MCF 10A (cell line): ENCODE measurements around the gene SERPINH1. TPM values are rescaled to one million over a fixed set of nuclear protein-coding genes. Genes with fewer than 3 reads are reported as not detected.

ENCODE experiments used
- BruUV-seq: library from RNA; stranded (reverse); fragments of 400-500 nt; replicated peaks from 2 replicates; lab custom pipeline; 2021; lab: Mats Ljungman, UMichigan
- CTCF ChIA-PET: fragments of 300-600 bp; sonication (Branson Sonifier 250); formaldehyde crosslinking; extraction: SDS; loops from one replicate; lab custom pipeline; 2021; ENCODE audit warnings: antibody characterized with exemption, inconsistent platforms; lab: Yijun Ruan, JAX
- POLR2A ChIA-PET: fragments of 300-600, 350-650 bp; sonication (Branson Sonifier 250); formaldehyde crosslinking; extraction: SDS; loops from one replicate; lab custom pipeline; 2020; ENCODE audit warnings: antibody characterized with exemption, inconsistent platforms; lab: Yijun Ruan, JAX
- DNase-seq: peaks from one replicate; pipeline ENCODE4 v3.0.0-alpha.2; 2018; ENCODE audit not compliant: unreplicated experiment
- H3K27ac Mint-ChIP-seq: one replicate; pipeline ENCODE4 v1.8.0; 2022; ENCODE audit warnings: mild to moderate bottlenecking, low read depth, mixed read lengths; ENCODE audit not compliant: unreplicated experiment
- H3K27me3 Mint-ChIP-seq: one replicate; pipeline ENCODE4 v1.8.0; 2022; ENCODE audit warnings: mixed read lengths; ENCODE audit not compliant: insufficient read depth, unreplicated experiment
- H3K36me3 Mint-ChIP-seq: one replicate; pipeline ENCODE4 v1.8.0; 2022; ENCODE audit warnings: mild to moderate bottlenecking, moderate library complexity, mixed read lengths; ENCODE audit not compliant: insufficient read depth, unreplicated experiment
- H3K4me1 Mint-ChIP-seq: one replicate; pipeline ENCODE4 v1.8.0; 2022; ENCODE audit warnings: mixed read lengths; ENCODE audit not compliant: insufficient read depth, unreplicated experiment
- H3K4me3 Mint-ChIP-seq: one replicate; pipeline ENCODE4 v1.8.0; 2022; ENCODE audit warnings: mild to moderate bottlenecking, moderate library complexity, mixed read lengths; ENCODE audit not compliant: unreplicated experiment
- H3K9me3 Mint-ChIP-seq: one replicate; pipeline ENCODE4 v1.8.0; 2022; ENCODE audit warnings: mixed read lengths; ENCODE audit not compliant: unreplicated experiment
- intact Hi-C: fragments of 100-400 bp; cut with micrococcal nuclease; formaldehyde crosslinking; loops from 2 replicates; pipeline ENCODE4 v1.14.1; 2022
- total RNA-seq: library from RNA; stranded (reverse); gene quantifications from 2 replicates; pipeline ENCODE4 v1.2.3, GENCODE V29; 2022
- TF ChIP-seq, protein P1 (sequence below): fragments of 200-600 bp; IDR thresholded peaks from one replicate; pipeline ENCODE4 v1.8.0; 2022; ENCODE audit warnings: antibody characterized with exemption, mild to moderate bottlenecking; ENCODE audit not compliant: unreplicated experiment

SERPINH1 gene
- total RNA-seq, 1 experiment from 2014 or later = 80.5 TPM

DNA sequence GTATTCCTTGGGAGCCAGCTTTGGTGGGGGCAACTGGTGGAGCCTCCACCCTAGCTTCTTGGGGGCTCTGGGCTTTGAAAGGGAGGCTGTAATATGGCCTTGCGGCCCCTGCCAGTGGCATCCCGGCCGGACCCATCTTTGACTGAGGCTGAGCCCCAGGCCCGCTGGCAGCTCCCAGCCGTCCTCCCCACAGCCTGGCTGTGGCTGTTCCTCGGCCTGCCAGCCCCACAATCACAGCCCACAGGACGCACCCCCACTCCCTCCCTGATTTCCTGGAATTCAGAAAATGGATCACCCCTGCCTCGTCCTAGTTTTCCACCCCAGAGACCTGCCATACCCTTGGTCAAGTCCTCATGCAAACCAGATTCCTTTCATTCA, 23.2 kb downstream of the SERPINH1 start:
- Mint-ChIP-seq H3K4me3 (no peak overlapping the region), H3K27me3 (peaks cover 12% of the 10 kb centered on the region), H3K27ac (no peak overlapping the region), H3K4me1 (no peaks in the 10 kb centered on the region), H3K9me3 (no peaks in the 10 kb centered on the region), H3K36me3 (no peaks in the 10 kb centered on the region)
- BruUV-seq = no TSS peak
- intact Hi-C loops = no loop called here
- ChIA-PET CTCF (interaction anchor here (0.6 to 1.2 kb wide), 4 partner anchors 10 to 567 kb away, joined by 3 to 6 read pairs (median 4); no protein-coding TSS in a partner anchor), POLR2A (no interaction called here)
- no peak for DNase-seq
- TF ChIP-seq, protein P1, sequence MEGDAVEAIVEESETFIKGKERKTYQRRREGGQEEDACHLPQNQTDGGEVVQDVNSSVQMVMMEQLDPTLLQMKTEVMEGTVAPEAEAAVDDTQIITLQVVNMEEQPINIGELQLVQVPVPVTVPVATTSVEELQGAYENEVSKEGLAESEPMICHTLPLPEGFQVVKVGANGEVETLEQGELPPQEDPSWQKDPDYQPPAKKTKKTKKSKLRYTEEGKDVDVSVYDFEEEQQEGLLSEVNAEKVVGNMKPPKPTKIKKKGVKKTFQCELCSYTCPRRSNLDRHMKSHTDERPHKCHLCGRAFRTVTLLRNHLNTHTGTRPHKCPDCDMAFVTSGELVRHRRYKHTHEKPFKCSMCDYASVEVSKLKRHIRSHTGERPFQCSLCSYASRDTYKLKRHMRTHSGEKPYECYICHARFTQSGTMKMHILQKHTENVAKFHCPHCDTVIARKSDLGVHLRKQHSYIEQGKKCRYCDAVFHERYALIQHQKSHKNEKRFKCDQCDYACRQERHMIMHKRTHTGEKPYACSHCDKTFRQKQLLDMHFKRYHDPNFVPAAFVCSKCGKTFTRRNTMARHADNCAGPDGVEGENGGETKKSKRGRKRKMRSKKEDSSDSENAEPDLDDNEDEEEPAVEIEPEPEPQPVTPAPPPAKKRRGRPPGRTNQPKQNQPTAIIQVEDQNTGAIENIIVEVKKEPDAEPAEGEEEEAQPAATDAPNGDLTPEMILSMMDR = no peak

DNA sequence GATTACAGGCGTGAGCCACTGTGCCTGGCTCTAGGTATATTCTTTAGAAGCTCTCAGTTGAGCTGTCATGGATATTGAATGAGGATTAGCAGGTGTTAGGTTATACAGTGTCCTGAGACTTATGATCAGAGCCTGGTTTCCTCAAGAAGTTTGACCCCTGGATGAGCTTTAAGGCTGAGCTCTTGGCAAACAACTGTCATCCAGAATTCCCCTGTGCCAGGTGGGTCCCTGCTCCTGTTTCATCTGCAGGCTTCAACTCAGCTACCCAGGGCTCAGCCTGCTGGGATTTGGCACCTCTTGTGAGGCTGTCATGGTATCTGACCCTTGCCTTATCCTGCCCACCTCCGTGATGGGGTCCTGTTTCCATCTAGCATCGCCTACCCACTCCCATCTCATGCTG, 24.3 kb downstream of the SERPINH1 start:
- Mint-ChIP-seq H3K4me1 (no peaks in the 10 kb centered on the region), H3K27ac (no peak overlapping the region), H3K9me3 (no peaks in the 10 kb centered on the region), H3K4me3 (no peak overlapping the region), H3K36me3 (no peaks in the 10 kb centered on the region), H3K27me3 (peaks cover 8% of the 10 kb centered on the region)
- DNase-seq = no peak
- TF ChIP-seq, protein P1 = no peak
- CTCF ChIA-PET = interaction anchor here (0.7 to 1.4 kb wide), 6 partner anchors 9 to 522 kb away, joined by 3 to 10 read pairs (median 4); no protein-coding TSS in a partner anchor
- no TSS peak for BruUV-seq
- intact Hi-C loops = no loop called here
- POLR2A ChIA-PET = no interaction called here

DNA sequence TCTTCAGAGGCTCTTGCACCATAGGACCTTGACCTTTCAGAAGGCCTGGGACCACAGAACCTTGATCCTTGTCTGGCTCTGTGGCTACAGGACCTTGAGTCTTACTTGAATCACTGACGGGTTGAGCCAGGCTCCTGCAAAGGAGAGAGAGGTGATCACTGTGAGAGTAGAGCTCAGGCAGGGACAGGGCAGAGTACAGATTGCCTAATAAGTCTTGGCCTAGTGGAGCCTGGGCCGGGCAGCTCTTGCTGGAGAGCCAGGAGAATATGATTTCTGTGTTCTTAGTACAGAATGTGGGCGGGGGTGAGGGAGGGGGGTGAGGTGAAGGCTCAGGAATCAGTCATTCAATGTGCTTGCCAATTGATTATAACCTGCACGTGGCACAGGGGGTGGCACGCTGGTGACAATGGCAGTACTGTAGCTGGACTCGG, 26.0 kb downstream of the SERPINH1 start:
- ChIA-PET CTCF (interaction anchor here (0.7 to 1.9 kb wide), 4 partner anchors 10 to 528 kb away, joined by 3 to 8 read pairs (median 4); no protein-coding TSS in a partner anchor), POLR2A (interaction anchor here (0.6 to 0.7 kb wide), 2 partner anchors 150 to 746 kb away, joined by 3 read pairs; no protein-coding TSS in a partner anchor)
- H3K4me1 Mint-ChIP-seq = peaks cover 5% of the 10 kb centered on the region
- no peak overlapping the region for H3K27ac Mint-ChIP-seq
- no peak overlapping the region for H3K4me3 Mint-ChIP-seq
- no peaks in the 10 kb centered on the region for H3K9me3 Mint-ChIP-seq
- peaks cover 16% of the 10 kb centered on the region for H3K27me3 Mint-ChIP-seq
- DNase-seq = no peak
- intact Hi-C loops = no loop called here
- no TSS peak for BruUV-seq
- H3K36me3 Mint-ChIP-seq = no peaks in the 10 kb centered on the region
- TF ChIP-seq, protein P1 = no peak

DNA sequence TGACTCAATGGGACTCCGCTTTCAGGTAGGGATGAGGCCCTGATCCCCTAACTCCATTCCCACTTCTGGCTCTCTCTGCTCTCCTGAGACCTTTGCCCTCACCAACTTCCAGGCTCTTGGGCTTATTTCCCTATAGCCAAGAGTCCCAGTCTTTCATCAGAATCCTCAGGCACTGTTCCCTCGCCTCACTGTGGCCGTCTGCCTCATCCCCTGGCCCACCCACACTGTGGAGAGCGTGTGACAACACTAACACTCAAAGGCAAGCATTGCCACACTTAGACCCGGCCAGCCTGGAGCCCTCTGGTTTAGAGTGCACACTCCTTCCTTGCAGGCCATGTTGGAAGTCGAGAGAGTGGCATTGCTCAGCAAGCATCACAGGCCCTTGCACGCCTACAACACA, 27.0 kb downstream of the SERPINH1 start:
- ChIA-PET POLR2A (no interaction called here), CTCF (interaction anchor here (1.9 kb wide), 1 partner anchor 11 kb away, joined by 8 read pairs; no protein-coding TSS in a partner anchor)
- Mint-ChIP-seq H3K27ac (no peak overlapping the region), H3K27me3 (peaks cover 18% of the 10 kb centered on the region), H3K4me3 (no peak overlapping the region), H3K36me3 (no peaks in the 10 kb centered on the region), H3K4me1 (peaks cover 6% of the 10 kb centered on the region), H3K9me3 (no peaks in the 10 kb centered on the region)
- TF ChIP-seq, protein P1 = no peak
- no TSS peak for BruUV-seq
- intact Hi-C loops = no loop called here
- no peak for DNase-seq
